Heart left ventricle (tissue), 13 donors: ENCODE measurements around the gene SZRD1.

Source experiments
- POLR2A ChIP-seq, 2 donors: fragments of 450-650 bp; IDR thresholded peaks; one replicate each; pipeline ENCODE4 v1.6.1; 2017; ENCODE audit warnings: antibody characterized with exemption in 2 of 2, mild to moderate bottlenecking in 2 of 2, moderate library complexity in 2 of 2
- TF ChIP-seq, protein P1 (sequence below), 12 donors: fragments of 200-600 bp; sonication (generic) in 4 of 12; IDR thresholded peaks; one replicate each; pipeline versions ENCODE4 v1.5.0 to v1.8.0; 2018 to 2022; ENCODE audit warnings: antibody characterized with exemption in 12 of 12, mild to moderate bottlenecking in 5 of 12
- donor health status: ischemic (EF 13 %, LVEDD 7.1; RV severe dilation, severe dysfunction).
- donor health status: DM: no; HTN: yes; CAD: no.
- donor health status: DM: no; HTN: no; CAD: no.
- donor health status: ischemic (EF 25% LVEDD 6.9; RV normal size, moderate dysfunction).
- donor health status: ischemic (EF 25% LVEDD 5.7; RV mildly dilated, moderate dysfunction).
- donor health status: ischemic (EF 35%, LVEDD 5.7; RV mildly dilated, moderate dysfunction).
- donor health status: nonischemic (EF 11% LVEDD 7.7; RV severe dilation, severe dysfunction).
- donor health status: DM: yes; HTN: yes; CAD: no.
- donor health status: PGD.
- donor health status: ischemic (EF 29% LVEDD 5.4; RV normal size, mild dysfunction).
- donor health status: nonischemic (EF 23%, LVEDD 6.1; RV moderate dilation, normal function).

DNA sequence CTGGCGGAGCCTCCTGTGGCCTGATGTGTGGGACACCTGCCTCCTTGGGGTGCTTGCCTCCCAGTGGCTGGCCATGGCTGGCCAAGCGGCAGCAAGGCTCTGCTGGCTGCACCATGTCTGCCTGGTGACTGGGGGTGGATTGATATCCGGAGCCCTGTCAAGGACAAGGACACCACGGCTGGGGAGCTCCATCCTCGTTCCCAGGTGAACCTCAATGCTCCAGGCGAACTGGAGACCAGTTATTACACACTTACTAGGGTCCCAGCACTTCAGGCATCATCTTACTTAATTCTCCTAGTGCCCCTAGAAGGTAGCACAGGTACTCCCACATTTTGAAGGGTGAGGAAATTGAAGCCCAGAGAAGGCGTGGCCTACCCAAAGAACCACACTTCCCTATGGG is 55.0 kb downstream of the SZRD1 start:
- TF ChIP-seq, protein P1, sequence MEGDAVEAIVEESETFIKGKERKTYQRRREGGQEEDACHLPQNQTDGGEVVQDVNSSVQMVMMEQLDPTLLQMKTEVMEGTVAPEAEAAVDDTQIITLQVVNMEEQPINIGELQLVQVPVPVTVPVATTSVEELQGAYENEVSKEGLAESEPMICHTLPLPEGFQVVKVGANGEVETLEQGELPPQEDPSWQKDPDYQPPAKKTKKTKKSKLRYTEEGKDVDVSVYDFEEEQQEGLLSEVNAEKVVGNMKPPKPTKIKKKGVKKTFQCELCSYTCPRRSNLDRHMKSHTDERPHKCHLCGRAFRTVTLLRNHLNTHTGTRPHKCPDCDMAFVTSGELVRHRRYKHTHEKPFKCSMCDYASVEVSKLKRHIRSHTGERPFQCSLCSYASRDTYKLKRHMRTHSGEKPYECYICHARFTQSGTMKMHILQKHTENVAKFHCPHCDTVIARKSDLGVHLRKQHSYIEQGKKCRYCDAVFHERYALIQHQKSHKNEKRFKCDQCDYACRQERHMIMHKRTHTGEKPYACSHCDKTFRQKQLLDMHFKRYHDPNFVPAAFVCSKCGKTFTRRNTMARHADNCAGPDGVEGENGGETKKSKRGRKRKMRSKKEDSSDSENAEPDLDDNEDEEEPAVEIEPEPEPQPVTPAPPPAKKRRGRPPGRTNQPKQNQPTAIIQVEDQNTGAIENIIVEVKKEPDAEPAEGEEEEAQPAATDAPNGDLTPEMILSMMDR (IDR thresholded peaks at IDR 0.05) = no peak
- no peak for TF ChIP-seq POLR2A (IDR thresholded peaks at IDR 0.05)
